HG03521 (cell line): ENCODE data around the gene RFTN1.
A peak's percentile ranks its signal among the peaks of the same experiment; 100 is the strongest.

Experiments
- ATAC-seq: cut with Tn5 transposase; IDR thresholded peaks from one replicate; pipeline ENCODE4 v1.9.1; 2021; ENCODE audit warnings: mild to moderate bottlenecking, moderate library complexity; ENCODE audit not compliant: unreplicated experiment

RFTN1 gene

DNA sequence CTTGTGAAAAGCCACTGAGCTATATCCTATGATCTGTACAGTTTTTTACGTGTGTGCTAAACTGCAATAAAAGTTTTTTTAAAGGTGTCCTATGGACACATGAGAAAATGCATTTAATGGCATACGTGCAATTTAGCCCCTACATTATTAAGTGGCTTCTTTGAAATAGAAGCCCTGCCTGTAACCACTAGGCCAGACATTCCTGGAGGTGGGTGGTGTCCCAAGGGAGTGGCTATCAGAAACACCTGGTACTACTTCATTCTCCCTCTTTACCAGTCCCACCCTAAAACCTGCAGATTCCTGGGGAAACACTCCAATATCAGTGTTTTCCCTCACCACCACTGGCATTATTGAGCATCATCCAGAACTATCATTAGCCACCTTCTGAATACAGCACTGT lies 148.5 kb downstream of the RFTN1 start:
- no peak for ATAC-seq

DNA sequence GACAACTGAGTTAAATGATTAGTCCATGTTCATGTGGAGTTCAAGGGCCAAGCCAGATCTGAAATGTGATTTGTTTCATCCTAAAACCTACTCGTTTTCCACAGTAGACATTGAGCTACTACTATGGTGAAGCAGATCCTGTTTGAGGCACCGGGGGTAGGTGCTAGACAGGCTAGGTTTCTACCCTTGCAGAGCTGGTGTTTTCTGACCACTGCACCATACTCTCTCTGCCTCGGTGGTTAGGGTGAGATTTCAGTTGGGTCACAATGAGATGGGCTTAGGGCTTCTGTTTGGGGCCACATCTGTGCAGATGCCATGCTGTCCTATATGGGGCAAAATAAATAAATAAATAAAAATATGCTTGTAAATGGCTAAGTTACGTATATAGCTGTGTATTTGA lies 149.2 kb downstream of the RFTN1 start:
- ATAC-seq: no peak

DNA sequence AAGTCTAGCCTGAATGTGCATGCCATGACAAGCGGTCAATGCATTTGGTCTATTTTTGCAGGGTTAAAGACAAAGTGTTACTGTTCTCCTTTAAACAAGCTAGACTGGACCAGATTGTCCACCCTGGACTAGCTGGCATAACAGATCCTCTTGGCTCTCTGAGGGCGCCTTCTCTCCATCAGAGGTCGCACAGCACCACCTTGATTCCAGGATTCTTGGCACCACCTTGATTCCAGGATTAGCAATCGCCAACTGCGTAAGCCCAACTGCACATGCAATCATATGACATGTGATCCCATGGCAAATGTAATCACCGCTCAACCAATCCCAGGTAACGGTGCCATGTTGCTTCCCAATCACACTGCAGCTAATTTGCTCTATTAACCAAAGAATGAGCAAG lies 149.9 kb downstream of the RFTN1 start:
- no peak for ATAC-seq

DNA sequence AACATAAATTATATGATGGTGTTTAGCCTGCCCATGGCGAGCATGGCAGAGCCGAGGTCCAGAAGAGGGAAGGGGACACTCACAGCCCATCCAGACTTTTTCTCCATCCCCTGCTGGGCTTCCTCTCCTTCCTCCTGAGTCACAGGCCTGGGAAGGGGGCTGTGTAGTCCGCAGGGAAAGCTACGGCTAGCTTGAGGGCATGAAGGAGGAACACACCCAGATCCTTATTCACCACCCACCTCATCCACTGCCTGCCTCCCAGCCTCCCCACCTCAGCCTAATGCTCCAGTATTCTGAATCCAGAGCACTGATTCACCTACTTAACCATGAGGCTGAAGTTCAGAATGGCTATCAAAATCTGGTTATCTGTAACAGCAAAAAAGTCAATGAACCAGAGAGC lies 150.7 kb downstream of the RFTN1 start:
- no peak for ATAC-seq

DNA sequence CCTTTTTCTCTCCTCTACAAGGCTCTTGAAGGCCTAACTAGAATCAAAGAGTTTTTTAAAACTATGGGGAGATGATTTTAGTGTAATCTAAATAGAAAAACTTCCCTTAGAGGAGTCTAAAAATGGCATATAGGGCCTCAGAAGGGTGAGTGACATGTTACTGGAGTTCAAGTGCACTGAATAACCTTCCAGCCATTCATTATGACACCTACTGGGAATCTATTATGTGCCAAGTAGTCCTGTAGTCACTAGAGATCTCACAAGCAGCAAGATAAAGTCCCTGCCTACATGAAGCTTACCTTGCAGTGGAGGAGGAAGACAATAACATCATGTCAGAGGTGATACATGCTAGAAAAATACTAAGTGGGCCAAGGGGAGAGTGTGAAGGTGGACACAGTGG lies 152.4 kb downstream of the RFTN1 start:
- no peak for ATAC-seq

DNA sequence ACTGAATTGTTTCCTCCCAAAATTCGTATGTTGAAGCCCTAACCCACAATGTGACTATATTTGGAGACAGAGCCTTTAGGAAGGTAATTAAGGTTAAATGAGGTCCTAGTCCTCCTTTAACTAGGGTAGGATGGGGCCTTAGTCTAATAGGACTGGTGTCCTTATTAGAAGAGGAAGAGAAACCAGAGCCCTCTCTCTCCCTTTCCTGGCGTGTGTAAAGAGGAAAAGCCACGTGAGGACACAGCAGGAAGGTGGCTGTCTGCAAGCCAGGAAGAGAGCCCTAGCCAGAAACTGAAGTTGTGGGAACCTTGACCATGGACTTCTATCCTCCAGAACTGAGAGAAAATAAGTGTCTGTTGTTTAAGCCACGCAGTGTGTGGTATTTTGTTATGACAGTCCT lies 154.2 kb downstream of the RFTN1 start:
- ATAC-seq: no peak

DNA sequence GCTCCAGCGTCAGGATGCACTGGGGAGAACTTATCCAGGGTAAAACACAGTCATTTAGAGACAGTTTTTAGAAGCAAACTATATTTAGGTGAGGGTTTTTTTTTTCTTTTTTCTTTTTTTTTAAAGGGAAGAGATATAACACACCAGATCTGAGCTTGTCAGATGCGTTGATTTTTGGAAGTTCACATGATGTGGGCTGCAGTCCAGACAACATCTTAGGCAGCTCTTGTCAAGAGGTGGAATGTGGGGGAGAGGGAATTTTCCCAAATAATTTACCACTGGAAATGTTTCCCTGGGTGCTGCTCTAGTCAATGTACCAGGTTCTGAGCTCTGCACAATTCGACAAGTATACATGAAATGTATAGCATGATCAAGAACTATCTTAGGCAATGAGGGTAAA lies 155.2 kb downstream of the RFTN1 start:
- no peak for ATAC-seq

DNA sequence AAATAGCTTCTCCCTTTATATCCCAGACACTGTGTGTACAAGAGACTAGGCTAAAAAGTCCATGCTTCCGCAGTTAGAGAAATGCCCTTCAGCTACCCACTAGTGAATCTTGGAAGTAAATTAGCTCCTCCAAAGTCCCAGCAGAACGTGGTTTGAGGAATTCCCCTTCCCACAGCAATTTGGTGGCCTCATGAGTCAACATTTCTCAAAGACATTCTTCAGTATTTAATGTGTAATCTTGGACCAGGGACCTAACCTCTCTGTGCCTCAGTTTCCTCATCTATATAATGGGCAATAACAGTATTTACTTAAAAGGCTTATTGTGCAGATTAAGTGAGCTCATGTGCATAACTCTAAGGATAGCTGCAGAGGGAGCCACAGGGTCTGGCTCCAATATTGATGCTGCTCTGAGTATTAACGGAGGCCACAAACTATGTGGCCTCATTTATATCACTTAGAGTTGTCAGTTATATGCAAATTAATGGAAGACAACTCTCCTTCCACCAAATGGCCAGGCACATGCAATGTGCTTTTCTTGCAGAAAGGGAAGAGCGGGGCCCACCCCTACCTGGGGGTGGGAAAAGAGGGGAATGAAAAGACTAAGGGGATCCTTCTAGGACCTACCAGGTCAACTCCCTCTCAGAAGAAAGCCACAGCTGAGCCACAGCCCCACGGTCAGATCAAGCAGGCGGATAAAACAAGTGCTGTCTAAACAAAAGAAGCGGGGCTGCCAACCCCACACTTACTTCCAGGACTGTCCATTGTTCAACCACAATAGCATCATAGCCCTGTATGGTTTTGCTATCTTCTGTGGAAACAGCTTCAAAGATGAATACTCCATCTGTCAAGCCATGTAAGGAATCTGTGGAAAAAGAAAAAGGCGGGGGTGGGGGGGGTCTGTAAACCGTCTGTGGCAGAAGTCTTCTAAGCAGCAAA lies 156.0 kb downstream of the RFTN1 start:
- ATAC-seq: no peak

DNA sequence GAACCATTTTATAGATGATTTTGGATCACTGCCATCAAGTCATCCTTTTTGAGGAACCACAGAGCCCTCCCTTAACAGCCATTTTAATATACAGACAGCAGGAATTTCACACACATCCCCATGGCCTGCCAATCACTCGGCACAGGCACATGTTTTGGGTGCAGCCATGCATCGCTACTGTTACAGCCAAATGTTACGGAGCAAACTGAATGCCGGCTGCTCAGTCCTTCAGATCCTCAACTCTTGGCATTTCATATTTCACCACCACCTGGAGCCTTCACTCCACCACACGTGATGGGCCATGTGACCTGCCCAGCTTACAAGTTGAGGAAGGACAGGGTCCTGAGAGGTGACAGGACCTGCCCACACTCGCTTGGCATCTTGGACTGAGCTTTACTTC lies 157.7 kb downstream of the RFTN1 start:
- ATAC-seq: no peak

DNA sequence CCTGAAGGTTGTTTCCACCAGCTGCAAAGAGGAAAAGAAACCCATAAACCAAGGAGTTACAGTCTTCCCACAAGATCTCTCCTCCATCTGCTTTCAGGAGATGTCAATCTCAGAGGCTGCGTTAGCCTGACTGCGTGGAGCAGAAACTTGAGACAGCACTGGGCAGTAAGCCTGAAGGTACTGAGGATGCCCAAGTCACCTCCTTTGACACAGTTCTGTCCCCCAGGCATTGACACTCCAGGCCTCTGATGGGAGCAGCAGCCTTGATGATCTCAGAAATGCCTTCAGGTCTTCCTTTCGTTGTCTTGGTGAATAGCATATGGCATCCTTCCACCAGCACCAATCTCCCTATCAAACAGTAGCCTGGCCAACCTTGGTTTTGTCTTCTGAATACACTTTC lies 159.2 kb downstream of the RFTN1 start:
- ATAC-seq: no peak

DNA sequence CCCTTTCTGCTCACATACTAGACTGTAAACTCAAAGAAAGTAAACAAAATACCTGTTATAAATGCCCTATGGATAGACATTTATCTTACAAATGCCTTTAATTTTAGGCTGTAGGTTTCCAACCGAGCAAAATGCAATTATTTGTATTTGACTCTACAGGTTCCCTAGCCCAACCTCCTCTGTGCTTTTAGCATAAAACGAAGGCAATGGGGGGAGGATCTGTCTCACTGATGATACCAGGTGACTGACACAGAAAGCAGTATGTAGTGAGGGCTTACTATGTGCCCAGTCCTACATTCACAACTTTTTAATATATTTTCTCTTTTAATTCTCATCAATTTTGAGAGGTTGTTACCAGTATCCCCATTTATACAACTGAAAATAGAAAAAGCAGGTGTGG lies 161.1 kb downstream of the RFTN1 start:
- no peak for ATAC-seq

DNA sequence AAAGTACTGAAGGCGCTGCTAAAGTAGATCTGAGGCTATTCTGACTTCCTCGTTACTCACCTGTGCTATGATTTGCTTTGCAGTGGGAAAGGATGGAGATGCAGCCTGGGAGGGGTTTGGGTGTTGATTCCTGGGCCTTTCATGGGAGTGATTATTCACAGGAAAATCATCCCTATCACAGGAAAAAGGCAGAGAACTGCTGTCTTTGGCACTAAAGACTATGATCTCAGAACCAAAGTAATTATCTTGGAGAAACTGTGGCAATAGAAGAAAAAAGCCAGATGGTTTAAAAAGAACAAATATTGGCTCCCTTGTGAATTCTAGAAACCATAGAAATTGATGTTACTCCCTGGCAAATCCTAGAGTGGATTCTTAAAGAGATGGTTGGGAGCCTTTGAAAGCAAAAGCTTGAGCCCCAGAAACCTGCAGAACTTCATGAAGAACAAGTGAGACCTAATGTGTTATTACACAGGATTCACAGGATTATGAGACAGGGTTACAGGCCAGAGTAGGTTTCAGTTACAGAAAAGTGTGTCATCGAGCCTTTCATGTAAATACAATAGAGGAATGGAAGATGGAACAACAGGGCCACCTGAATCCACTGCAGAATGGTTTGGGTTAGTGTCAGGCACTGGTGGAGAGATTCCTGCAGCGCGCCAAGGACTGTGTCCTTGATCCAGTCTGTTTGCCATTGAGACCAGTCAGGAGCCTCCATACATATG lies 162.7 kb downstream of the RFTN1 start:
- ATAC-seq: no peak

DNA sequence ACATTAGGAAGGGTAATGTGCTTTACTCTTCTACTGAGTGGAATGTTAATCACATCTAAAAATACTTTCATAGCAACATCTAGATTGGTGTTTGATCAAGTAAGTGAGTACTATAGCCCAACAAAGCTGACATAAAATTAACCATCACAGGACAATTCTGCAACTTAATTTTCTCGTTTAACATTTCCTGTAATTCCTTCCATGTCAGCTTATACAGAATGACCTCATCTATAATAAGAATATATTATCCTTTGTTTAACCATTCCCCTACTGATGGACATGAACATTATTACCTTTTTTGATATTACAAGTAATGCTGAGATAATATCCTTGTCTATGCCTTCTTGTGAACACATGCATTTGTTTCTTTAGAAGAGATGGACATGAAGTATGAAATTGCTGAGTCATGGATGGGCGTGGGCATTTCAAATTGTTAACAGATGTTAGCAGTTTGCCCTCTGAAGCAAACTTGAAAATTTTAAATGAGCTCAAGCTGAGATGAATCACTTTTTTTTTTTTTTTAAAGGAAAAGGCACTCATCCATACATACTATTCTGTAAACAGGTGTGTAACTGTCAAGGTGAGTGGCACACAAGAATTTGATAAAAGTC lies 163.4 kb downstream of the RFTN1 start:
- ATAC-seq: no peak

DNA sequence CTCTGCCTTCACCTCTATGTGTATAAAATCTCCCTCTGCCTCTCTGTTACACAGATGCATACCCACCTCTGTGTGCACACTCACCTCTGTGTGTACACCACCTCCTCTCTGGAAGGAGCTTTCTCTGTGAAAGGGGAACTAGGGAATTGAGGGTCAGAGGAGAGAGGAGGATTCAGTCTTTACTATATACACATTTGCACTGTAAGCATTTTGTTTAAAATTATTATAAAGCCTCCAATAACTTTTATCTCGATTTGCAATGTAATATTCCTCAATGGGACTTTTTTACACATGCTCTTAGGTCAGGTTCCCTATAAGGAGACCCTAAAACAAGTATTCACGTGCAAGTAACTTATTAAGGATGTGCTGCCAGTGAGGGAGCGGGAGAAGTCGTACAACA lies 166.0 kb downstream of the RFTN1 start:
- no peak for ATAC-seq

DNA sequence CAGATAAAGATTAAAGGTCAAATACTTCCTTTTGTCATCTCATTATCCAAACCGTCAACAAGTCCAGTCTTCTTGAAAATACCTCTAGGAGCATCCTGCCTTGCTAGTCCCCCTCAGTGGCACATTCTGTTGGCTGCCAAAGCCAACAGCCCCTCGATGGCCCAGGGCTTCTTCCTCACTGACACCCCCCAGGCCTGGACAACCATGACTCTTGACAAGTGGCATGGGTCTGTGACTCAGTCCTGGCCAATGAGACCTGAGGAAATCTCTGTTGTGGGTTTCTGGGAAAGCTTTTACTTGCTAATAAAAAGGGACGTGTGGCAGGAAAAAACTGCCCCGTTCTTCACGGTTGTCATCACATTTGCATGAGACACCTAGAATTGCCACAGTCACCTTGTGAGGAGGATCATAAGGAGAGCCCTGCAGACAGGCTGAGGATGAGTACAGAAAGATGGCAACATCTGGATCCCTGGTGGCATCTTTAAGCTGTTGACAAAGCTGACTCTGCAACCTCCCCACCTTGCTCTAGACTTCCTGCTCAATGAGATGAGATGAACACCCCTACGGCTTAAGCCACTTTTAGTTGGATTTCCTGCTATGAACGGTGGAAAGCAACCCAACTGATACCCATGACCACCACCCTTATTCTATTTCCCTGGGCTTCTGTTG lies 167.0 kb downstream of the RFTN1 start:
- no peak for ATAC-seq

DNA sequence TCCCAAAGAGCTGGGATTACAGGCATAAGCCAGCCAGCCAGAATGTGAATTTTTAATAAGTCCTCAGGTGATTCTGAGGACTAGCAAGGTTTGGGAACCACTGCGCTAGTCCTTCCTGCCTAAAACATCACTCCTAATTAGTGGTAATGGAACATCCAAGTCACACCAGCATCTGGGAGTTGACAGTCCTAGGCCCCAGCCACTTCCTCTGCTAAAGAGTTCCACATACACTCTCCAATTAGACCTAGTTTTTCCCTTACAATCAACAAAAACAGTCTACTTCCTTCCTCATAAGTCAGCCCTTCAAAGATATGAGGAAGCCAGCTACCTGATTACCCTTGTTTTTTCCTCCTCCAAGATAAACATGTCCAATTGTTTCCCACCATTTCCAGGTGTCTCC lies 170.4 kb downstream of the RFTN1 start:
- no peak for ATAC-seq

DNA sequence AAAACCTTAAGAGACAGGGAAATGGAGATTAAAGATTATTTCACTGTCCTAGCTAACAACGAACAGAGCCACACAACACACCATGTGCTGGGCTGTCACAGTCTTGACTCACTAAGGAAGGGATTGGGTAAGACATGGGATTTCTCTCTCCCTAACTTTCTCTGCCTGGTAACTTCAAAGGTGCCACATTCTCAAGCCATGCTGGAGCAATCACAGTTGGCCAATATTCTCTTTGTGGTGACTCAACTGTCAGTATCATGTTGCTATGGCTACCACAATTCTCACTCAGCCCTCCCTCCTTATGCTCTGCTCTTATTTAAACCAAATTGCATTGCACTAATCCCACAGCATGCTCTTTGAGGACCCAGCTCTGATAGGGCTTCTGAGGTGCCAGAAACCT lies 174.5 kb downstream of the RFTN1 start:
- ATAC-seq: no peak

DNA sequence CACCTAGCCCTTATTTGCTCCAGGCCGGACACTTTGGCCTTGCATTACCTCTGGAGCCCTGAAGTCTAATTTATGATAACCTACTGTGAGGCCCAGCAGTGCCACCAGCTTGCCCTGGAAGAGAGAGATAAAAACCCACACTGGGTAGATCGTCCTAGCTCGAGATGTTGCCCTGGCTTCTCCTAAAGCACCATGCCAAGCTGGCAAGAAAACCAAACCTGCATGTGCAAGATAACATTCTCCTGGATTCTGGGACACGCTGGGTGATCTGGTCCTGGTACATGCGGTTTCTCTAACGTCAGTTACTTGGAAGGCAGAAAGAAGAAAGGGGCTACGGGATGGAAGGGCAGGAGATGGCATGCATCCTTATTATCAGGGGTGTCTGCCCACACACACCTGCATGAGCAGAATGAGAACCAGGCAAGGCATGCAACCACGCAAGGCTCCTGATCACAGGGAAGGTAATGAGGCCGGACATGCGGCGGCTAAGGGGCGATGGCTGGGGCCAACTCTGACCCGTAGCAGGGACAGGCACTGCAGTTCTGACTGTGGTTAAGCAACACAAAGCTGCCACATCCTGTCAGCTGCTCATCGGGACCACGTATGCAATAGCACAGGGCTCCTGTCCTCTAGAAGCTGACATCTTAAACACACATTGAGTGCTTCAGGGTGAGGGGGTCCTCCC lies 175.5 kb downstream of the RFTN1 start:
- ATAC-seq: peak; percentile 80

DNA sequence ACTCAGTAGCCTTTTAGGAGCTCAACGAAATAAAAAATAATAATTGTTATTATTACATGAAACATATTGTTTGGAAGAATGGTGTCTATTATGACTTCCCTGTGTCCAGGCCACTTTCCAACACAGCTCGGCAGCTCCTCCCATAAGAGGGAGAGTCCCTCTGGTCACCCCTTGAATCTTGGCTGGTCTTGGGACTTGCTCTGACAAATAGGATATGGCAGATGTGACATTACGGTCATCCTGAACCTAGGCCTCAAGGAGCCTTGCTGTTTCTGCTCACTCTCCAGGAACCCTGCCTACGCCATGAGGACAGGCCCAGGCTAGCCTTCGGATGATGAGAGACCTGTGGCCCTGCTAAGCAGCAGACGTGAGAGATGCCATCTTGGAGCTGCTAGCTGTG lies 176.7 kb downstream of the RFTN1 start:
- ATAC-seq: no peak

DNA sequence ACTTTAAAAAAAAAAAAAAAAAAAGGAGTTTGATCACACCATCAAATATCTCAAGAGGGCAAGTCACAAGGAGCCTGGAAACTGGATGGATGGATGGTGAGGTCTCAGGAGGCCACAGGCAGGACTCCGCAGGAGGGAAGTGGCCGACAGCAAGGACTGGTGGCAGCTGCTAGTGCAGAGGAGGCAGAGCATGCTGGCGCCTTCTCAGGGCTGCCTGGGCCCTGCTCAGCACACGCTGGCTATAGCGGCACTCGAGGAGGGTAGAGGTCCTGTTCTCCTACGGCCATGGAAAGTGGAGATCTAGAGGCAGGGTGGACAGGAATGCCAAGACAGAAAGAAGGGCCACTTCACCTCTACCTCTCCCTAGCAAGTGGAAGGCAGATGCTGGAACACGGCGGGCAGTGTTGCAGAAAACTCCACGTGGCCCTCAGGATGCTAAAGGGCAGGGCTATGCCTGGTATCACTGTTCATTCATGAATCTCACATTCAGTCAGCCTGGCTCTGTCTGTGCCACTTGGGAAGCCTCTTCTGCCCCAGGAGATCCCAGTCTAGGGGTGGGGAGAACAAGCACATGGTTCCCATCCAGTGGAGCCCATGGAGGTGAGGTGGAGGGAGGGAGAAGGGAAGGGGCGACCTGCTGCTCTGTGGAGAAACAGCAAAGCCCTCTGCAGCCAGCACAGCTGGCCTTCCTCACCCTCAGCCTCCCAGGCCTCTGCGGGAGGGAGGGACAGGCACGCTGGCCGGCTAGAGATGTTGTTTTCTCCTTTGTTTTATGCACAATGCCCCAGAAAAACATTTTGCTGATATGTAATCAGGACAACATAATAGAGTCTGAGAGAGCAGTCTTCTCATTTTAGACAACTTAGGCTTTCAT lies 177.5 kb downstream of the RFTN1 start:
- no peak for ATAC-seq
